ENCODE data around the gene NRP2. TPM values are rescaled to one million over a fixed set of nuclear protein-coding genes. Genes with fewer than 3 reads are reported as not detected.

The NRP2 gene
- total and polyA plus RNA-seq, 2 donors (not counting 1 experiment from before 2014, with no cell fraction given) = 1.8 to 6.8 TPM

DNA sequence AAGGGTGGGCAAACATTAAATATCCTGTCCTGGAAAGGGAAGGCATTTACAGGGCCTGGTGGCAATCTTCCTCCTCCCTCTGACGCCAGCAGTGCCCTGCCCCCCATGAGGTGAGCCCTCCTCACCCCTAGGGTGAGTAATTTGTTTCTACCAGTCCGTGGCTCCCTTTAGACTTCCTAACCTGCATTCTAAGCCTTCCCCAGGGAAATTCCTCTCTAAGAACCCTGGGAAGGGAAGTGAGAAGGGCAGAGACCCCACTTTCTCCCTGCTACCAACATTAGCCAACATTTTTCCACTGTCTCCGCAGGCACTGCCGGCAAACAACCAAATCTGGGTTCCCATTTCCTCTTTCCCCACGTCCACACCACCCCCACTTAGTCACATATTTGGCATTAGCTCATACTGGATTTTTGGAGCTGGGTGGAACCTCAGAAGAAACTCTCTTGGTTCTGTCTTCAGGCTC, 69.3 kb downstream of the NRP2 start:
- Histone ChIP-seq H3K9ac (ENCODE audit: low read length) (no peak overlapping the region), H3K79me2 (ENCODE audit: control insufficient read depth, insufficient read depth, low read length) (no peaks in the 10 kb centered on the region), H3K36me3 (replicated peaks in 1 of 2; ENCODE audit: control extremely low read depth in 1 of 2, control insufficient read depth in 1 of 2, extremely low read depth in 1 of 2, insufficient read depth in 2 of 2, low read length in 1 of 2) (no peaks in the 10 kb centered on the region), H3K27me3 (replicated peaks in 1 of 4; ENCODE audit: control extremely low read depth in 1 of 4, control insufficient read depth in 3 of 4, insufficient read depth in 4 of 4, low read length in 3 of 4) (no peaks in the 10 kb centered on the region), H3K4me3 (ENCODE audit: control extremely low read depth in 1 of 5, extremely low read depth in 1 of 5, insufficient read depth in 1 of 5, low read depth in 2 of 5, low read length in 4 of 5) (no peak overlapping the region), H2AFZ (ENCODE audit: insufficient read depth, low read depth, low read length, poor library complexity, severe bottlenecking) (no peak overlapping the region), H3K4me1 (ENCODE audit: control insufficient read depth in 2 of 2, insufficient read depth in 2 of 2, low read length in 2 of 2) (no peaks in the 10 kb centered on the region), H4K20me1 (ENCODE audit: control insufficient read depth, insufficient read depth, low read length, poor library complexity, severe bottlenecking) (no peaks in the 10 kb centered on the region), H3K4me2 (replicated peaks; ENCODE audit: low read depth, low read length, poor library complexity, severe bottlenecking) (no peak overlapping the region), H3K27ac (ENCODE audit: low read length in 2 of 2) (no peak overlapping the region), H3K9me3 (ENCODE audit: control extremely low read depth in 1 of 3, control insufficient read depth in 2 of 3, insufficient read depth in 1 of 3, low read length in 2 of 3) (no peaks in the 10 kb centered on the region)
- 93% methylated on average over 3 of the region's 5 CpGs for WGBS (ENCODE audit: insufficient coverage)
- ChIA-PET CTCF (no interaction called here), POLR2A (no interaction called here)
- TF ChIP-seq EZH2 (IDR thresholded peaks at IDR 0.05; ENCODE audit: borderline replicate concordance, insufficient read depth, low read depth, low read length, poor library complexity, severe bottlenecking) = no peak
- TF ChIP-seq, protein P1, sequence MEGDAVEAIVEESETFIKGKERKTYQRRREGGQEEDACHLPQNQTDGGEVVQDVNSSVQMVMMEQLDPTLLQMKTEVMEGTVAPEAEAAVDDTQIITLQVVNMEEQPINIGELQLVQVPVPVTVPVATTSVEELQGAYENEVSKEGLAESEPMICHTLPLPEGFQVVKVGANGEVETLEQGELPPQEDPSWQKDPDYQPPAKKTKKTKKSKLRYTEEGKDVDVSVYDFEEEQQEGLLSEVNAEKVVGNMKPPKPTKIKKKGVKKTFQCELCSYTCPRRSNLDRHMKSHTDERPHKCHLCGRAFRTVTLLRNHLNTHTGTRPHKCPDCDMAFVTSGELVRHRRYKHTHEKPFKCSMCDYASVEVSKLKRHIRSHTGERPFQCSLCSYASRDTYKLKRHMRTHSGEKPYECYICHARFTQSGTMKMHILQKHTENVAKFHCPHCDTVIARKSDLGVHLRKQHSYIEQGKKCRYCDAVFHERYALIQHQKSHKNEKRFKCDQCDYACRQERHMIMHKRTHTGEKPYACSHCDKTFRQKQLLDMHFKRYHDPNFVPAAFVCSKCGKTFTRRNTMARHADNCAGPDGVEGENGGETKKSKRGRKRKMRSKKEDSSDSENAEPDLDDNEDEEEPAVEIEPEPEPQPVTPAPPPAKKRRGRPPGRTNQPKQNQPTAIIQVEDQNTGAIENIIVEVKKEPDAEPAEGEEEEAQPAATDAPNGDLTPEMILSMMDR (IDR thresholded peaks at IDR 0.05) = no peak
- Mint-ChIP-seq H3K27me3 (peaks cover 4% of the 10 kb centered on the region), H3K4me1 (no peaks in the 10 kb centered on the region), H3K27ac (no peak overlapping the region), H3K9me3 (ENCODE audit: insufficient read depth) (no peaks in the 10 kb centered on the region), H3K4me3 (no peak overlapping the region)
- intact Hi-C loops (cut with micrococcal nuclease) = no loop called here
- DNase-seq = no peak
- no peak for ATAC-seq (ENCODE audit: low read depth)

DNA sequence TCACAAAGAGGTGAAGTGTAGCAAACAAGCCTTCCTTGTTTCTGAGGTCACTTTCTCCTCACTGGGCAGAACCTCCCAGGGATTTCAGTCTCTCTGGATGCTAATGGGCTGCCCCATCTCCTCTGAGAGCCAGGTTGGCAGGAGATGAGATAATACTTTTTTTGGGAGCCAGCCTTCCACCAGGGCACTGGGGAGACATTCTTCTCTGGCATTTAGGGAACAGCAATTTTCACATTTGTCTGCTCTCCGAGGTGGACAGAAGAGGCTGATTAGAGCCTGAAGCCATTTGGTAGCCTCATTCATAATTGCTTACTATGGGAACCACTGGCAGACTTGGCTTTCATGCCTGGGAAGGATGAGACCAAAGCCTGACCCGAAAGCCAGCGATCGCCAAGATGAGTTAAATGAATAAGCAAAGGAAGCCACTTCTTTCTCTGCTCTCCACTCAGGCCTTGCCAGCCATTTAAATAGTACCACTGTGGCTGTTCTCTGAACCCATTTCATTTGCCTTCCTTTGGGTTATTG, 70.1 kb downstream of the NRP2 start:
- ATAC-seq (ENCODE audit: low read depth) = no peak
- DNase-seq = no peak
- H3K27me3 Mint-ChIP-seq = peaks cover 4% of the 10 kb centered on the region
- Histone ChIP-seq H3K4me3 (ENCODE audit: control extremely low read depth in 1 of 5, extremely low read depth in 1 of 5, insufficient read depth in 1 of 5, low read depth in 2 of 5, low read length in 4 of 5) (no peak overlapping the region), H3K27ac (ENCODE audit: low read length in 2 of 2) (no peak overlapping the region), H3K9ac (ENCODE audit: low read length) (no peak overlapping the region), H3K79me2 (ENCODE audit: control insufficient read depth, insufficient read depth, low read length) (no peaks in the 10 kb centered on the region), H4K20me1 (ENCODE audit: control insufficient read depth, insufficient read depth, low read length, poor library complexity, severe bottlenecking) (no peaks in the 10 kb centered on the region), H2AFZ (ENCODE audit: insufficient read depth, low read depth, low read length, poor library complexity, severe bottlenecking) (no peak overlapping the region), H3K27me3 (replicated peaks in 1 of 4; ENCODE audit: control extremely low read depth in 1 of 4, control insufficient read depth in 3 of 4, insufficient read depth in 4 of 4, low read length in 3 of 4) (no peaks in the 10 kb centered on the region), H3K4me2 (replicated peaks; ENCODE audit: low read depth, low read length, poor library complexity, severe bottlenecking) (no peak overlapping the region), H3K9me3 (ENCODE audit: control extremely low read depth in 1 of 3, control insufficient read depth in 2 of 3, insufficient read depth in 1 of 3, low read length in 2 of 3) (no peaks in the 10 kb centered on the region), H3K4me1 (ENCODE audit: control insufficient read depth in 2 of 2, insufficient read depth in 2 of 2, low read length in 2 of 2) (no peaks in the 10 kb centered on the region), H3K36me3 (replicated peaks in 1 of 2; ENCODE audit: control extremely low read depth in 1 of 2, control insufficient read depth in 1 of 2, extremely low read depth in 1 of 2, insufficient read depth in 2 of 2, low read length in 1 of 2) (no peaks in the 10 kb centered on the region)
- no peaks in the 10 kb centered on the region for H3K9me3 Mint-ChIP-seq (ENCODE audit: insufficient read depth)
- H3K27ac Mint-ChIP-seq = no peak overlapping the region
- TF ChIP-seq EZH2 (IDR thresholded peaks at IDR 0.05; ENCODE audit: borderline replicate concordance, insufficient read depth, low read depth, low read length, poor library complexity, severe bottlenecking) = no peak
- TF ChIP-seq, protein P1 (IDR thresholded peaks at IDR 0.05) = no peak
- CTCF ChIA-PET = interaction anchor here (1.1 kb wide), 1 partner anchor 74 kb away, joined by 3 read pairs; no protein-coding TSS in a partner anchor
- POLR2A ChIA-PET = no interaction called here
- intact Hi-C loops (cut with micrococcal nuclease) = no loop called here
- no peaks in the 10 kb centered on the region for H3K4me1 Mint-ChIP-seq
- 100% methylated on average over 1 of the region's 4 CpGs for WGBS (ENCODE audit: insufficient coverage)
- no peak overlapping the region for H3K4me3 Mint-ChIP-seq

Measured in B cell (primary cell).